Stomach smooth muscle (tissue), 2 donors: ENCODE data around the gene GRPR.

Experiments
- H3K27ac ChIP-seq: one replicate; pipeline ENCODE4 v1.7.0; 2013; ENCODE audit warnings: mild to moderate bottlenecking, low read length, inconsistent platforms
- H3K27me3 ChIP-seq, 2 donors: one replicate each; pipeline ENCODE4 v1.7.0; 2013; ENCODE audit warnings: low read length in 2 of 2; ENCODE audit not compliant: insufficient read depth in 2 of 2, control insufficient read depth in 1 of 2
- H3K36me3 ChIP-seq, 2 donors: one replicate each; pipeline ENCODE4 v1.7.0; 2013; ENCODE audit warnings: low read length in 2 of 2; ENCODE audit not compliant: control insufficient read depth in 2 of 2, insufficient read depth in 2 of 2
- H3K4me1 ChIP-seq: one replicate; pipeline ENCODE4 v1.7.0; 2013; ENCODE audit warnings: low read length; ENCODE audit not compliant: control insufficient read depth, insufficient read depth
- H3K4me3 ChIP-seq, 2 donors: one replicate each; pipeline ENCODE4 v1.7.0; 2013; ENCODE audit warnings: low read length in 2 of 2
- H3K9ac ChIP-seq, 2 donors: one replicate each; pipeline ENCODE4 v1.7.0; 2013; ENCODE audit warnings: low read length in 2 of 2, mild to moderate bottlenecking in 1 of 2
- H3K9me3 ChIP-seq, 2 donors: one replicate each; pipeline ENCODE4 v1.7.0; 2013; ENCODE audit warnings: low read length in 2 of 2; ENCODE audit not compliant: control insufficient read depth in 2 of 2
- donor health status: healthy.
- donor health status: Pancreatic carcinoma.

Gene GRPR

DNA sequence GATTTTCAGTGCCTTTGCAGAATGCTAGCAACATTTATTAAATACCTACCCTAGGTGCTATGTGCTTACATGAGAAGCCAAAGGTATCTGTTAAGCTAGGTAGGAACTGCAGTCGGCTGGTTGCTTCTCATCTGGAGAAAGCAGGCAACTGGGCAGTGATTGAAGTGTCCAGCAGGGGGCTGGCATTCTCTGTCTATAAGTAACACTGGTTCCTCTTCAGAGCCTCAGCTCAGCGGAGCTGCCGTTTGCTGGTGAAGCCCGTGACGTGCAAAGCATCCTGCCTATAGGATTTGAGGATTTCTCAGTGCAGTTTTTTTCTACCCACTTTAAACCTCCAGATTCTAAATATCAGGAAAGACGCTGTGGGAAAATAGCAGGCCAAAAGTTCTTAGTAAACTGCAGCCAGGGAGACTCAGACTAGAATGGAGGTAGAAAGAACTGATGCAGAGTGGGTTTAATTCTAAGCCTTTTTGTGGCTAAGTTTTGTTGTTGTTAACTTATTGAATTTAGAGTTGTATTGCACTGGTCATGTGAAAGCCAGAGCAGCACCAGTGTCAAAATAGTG, at the start of gene GRPR:
TSS of gene GRPR (plus strand) at position 344 of the 565 bp plus-strand sequence. CDS start 389 bp downstream, outside the sequence.
- Histone ChIP-seq H3K36me3 (no peaks in the 10 kb centered on the region), H3K9me3 (peaks cover 0 to 5% of the 10 kb centered on the region in 2 donors), H3K4me1 (no peaks in the 10 kb centered on the region), H3K4me3 (peak within 1 kb of the TSS; percentile 74 to 78), H3K9ac (peak within 1 kb of the TSS; percentile 60 to 61), H3K27me3 (peaks cover 0 to 8% of the 10 kb centered on the region in 2 donors), H3K27ac (no peak within 1 kb of the TSS)

DNA sequence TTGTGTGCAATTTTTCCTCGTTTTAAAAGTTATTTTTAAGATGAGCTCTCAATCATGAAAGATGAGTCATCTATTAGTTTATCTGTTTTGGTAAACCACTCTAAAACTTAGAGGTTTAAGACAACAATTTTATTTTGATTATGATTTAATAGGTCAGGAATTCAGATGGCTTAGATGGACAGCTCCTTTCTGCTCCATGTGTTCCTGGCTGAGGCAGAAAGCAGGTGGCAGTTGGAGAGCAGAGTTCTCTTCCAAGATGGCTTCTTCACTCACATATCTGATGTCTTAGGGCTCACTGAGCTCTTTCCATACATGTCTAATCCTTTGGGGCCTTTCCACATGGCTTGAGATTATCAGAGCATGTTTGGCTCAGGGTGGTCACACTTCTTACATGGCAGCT, 48.3 kb upstream of the GRPR start:
- no peak overlapping the region for H3K9ac ChIP-seq
- no peaks in the 10 kb centered on the region for H3K9me3 ChIP-seq
- no peak overlapping the region for H3K4me3 ChIP-seq
- no peaks in the 10 kb centered on the region for H3K36me3 ChIP-seq
- no peaks in the 10 kb centered on the region for H3K4me1 ChIP-seq
- H3K27ac ChIP-seq, result no peak overlapping the region
- H3K27me3 ChIP-seq, result peaks cover 0 to 2% of the 10 kb centered on the region in 2 donors

DNA sequence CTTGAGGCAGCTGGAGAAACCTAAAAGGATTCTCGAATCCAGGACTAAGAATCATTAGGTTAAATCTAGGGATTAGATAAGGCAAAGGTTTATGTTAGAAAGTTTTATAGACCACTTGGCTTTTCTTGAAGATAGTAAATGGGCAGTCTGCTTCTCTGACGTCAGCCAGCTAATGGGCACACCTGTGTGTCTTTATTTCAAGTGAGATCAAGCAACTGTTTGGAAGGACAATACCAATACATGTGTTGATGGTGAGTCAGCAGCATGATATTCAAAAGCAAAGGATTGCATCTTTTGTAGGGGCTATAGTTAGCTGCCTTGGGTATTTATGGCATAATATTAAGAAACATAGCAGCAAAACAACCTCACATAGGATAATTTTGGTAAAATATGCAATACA, 46.5 kb upstream of the GRPR start:
- Histone ChIP-seq H3K4me3 (no peak overlapping the region), H3K27ac (no peak overlapping the region), H3K36me3 (no peaks in the 10 kb centered on the region), H3K4me1 (no peaks in the 10 kb centered on the region), H3K27me3 (peaks cover 0 to 2% of the 10 kb centered on the region in 2 donors), H3K9me3 (no peaks in the 10 kb centered on the region), H3K9ac (no peak overlapping the region)

DNA sequence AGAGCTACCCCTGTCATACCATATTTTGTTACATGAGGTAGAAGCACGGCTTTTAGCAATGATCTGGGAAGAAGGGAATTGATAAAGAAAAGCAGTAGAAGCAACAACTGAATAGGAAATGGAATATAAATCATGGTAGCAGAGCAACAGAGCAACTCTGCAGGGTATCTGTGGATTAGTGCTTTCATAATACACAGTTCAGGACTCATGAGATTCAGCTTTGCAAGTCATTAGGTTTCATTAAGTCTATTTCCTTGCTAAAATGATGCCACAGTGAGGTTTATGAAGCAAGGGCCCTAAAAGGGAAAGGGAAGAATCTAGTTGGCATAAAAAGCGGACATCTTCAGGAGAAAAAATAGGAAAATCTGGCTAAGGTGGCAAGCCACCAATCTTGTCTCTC, 45.6 kb upstream of the GRPR start:
- Histone ChIP-seq H3K4me3 (no peak overlapping the region), H3K9me3 (no peaks in the 10 kb centered on the region), H3K27me3 (peaks cover 0 to 2% of the 10 kb centered on the region in 2 donors), H3K27ac (no peak overlapping the region), H3K9ac (no peak overlapping the region), H3K36me3 (no peaks in the 10 kb centered on the region), H3K4me1 (no peaks in the 10 kb centered on the region)

DNA sequence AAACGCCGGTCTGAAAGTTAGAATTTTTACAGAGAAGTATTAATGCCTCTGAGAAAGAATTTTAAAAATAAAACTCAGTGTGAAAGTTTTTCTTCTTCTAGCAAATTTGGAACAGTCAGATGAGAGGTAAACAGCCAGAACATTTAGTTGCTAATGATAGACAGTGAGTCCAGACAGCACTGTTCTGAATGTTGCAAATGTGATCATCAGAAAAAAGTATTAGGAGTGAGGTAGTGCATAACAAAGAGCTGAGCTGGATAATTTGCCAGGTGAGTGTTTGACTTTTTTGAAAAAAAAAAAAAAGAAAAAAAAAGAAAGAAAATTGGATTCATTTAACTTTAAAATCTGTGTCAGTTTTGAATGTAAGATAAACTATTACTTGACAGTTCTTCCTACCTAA, 42.0 kb upstream of the GRPR start:
- no peak overlapping the region for H3K27ac ChIP-seq
- no peaks in the 10 kb centered on the region for H3K4me1 ChIP-seq
- no peaks in the 10 kb centered on the region for H3K36me3 ChIP-seq
- no peak overlapping the region for H3K9ac ChIP-seq
- H3K4me3 ChIP-seq, result no peak overlapping the region
- peaks cover 0 to 2% of the 10 kb centered on the region in 2 donors for H3K27me3 ChIP-seq
- no peaks in the 10 kb centered on the region for H3K9me3 ChIP-seq

DNA sequence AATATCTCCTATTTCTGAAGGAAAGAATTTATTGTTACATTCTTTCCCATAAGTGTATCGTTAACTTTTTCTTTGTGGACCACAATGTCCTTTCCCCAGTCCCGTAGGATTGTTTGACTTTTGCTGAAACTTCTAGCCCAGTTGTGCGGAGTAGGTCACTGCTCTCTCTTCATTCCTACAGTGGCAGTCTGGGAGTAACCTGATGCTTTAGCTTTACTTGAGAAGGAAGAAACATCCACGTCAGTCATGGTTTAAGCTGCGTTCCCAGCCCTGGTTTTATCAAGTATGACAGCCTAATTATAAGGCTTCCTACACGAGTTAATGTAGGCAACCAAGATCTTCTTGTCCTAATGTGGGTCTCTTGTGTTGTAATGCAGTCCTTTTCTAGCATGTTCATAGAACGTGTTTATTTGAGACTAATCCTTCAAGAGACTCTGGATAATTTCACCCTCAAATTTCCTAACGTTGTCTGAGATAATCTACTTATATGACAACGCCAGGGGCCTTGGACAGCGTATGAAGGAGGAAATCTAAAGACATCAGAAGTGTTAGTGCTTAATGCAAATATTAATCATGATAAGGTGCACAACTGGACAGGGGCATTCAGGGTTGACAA, 40.8 kb upstream of the GRPR start:
- H3K36me3 ChIP-seq, result no peaks in the 10 kb centered on the region
- peaks cover 0 to 2% of the 10 kb centered on the region in 2 donors for H3K27me3 ChIP-seq
- H3K9me3 ChIP-seq, result no peaks in the 10 kb centered on the region
- peak overlapping the region; percentile 6 for H3K27ac ChIP-seq
- no peak overlapping the region for H3K4me3 ChIP-seq
- H3K4me1 ChIP-seq, result no peaks in the 10 kb centered on the region
- H3K9ac ChIP-seq, result no peak overlapping the region

DNA sequence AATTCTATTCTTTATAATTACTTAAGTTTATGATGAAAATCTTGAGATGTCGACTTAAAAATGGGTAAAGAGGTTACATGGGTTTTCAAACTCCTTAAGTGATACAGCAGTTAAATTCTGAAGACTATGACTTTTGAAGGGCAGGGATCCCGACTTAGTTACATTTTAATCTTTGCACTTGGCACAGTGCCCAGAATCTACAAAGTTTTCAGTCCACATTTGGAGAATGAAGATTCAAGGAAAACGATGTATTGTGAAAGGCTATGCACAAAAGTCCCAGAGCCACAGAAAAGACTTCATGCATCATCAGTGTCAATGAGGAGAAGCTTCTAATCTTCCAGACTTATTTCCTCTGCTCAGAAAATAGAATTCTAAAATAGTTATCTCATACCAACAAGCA, 36.3 kb upstream of the GRPR start:
- H3K27ac ChIP-seq, result no peak overlapping the region
- H3K9ac ChIP-seq, result no peak overlapping the region
- H3K36me3 ChIP-seq, result no peaks in the 10 kb centered on the region
- no peaks in the 10 kb centered on the region for H3K27me3 ChIP-seq
- H3K4me1 ChIP-seq, result no peaks in the 10 kb centered on the region
- H3K9me3 ChIP-seq, result no peaks in the 10 kb centered on the region
- H3K4me3 ChIP-seq, result no peak overlapping the region

DNA sequence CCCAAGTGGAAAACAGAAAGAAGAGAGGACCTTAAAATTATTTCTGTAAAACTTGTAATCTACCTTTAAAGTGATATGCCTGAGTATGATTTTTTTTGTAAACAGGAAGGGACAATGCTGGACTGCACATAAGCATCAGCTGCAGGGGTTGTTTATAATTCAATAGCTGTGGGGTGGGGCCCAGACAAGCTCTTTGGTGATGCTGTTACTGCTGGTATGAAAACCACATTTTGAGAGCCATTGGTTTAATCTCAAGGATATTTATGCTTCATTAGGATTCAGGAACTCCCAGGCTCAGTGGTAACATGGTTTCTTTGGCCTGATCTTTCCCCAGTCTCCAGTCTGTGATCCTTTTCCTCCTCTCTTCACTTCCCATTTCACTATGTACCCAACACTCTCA, 34.3 kb upstream of the GRPR start:
- Histone ChIP-seq H3K27ac (no peak overlapping the region), H3K27me3 (no peaks in the 10 kb centered on the region), H3K9ac (no peak overlapping the region), H3K4me3 (no peak overlapping the region), H3K36me3 (no peaks in the 10 kb centered on the region), H3K4me1 (no peaks in the 10 kb centered on the region), H3K9me3 (no peaks in the 10 kb centered on the region)

DNA sequence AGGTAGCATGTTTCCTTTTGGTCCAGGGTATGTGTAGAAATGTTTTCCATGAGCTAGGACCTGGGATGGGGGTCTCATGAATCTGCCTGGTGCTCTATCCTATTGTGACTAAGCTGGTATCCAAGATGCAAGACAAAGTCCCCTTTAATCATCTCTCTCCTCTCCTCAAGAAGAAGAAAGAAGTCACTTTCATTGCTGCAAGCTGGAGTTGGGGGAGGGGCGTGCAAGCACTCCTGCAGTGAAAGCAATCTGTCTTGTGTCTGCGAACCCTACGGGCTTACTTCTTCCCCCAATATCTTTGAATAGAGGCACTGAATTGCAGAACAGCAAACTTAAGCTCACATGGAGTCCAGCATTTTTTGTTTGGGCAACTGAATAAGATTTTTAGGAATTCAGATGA, 27.2 kb upstream of the GRPR start:
- Histone ChIP-seq H3K9me3 (no peaks in the 10 kb centered on the region), H3K4me1 (no peaks in the 10 kb centered on the region), H3K4me3 (no peak overlapping the region), H3K9ac (no peak overlapping the region), H3K27me3 (no peaks in the 10 kb centered on the region), H3K36me3 (no peaks in the 10 kb centered on the region), H3K27ac (no peak overlapping the region)

DNA sequence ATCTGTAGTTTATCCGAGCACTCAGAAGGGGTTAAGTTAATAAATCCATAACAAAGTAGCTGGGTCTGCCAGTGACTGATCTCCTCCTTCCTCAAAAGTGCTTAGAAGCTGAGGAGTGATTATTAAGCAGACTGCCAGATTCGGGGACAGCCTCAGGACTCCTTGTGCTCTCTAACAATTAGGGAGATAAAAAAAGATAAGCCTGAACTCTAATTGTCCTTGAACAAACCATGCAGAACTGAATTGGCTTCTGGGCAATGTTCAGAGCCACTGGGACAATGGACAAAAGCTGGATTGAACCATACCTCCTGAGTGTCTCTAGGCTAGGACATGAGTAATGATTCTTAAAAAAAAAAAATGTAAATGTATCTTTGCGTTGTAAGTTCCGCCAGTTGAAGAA, 22.7 kb upstream of the GRPR start:
- Histone ChIP-seq H3K36me3 (no peaks in the 10 kb centered on the region), H3K9me3 (peaks cover 0 to 6% of the 10 kb centered on the region in 2 donors), H3K27me3 (peaks cover 0 to 3% of the 10 kb centered on the region in 2 donors), H3K27ac (no peak overlapping the region), H3K4me1 (no peaks in the 10 kb centered on the region), H3K4me3 (no peak overlapping the region), H3K9ac (no peak overlapping the region)

DNA sequence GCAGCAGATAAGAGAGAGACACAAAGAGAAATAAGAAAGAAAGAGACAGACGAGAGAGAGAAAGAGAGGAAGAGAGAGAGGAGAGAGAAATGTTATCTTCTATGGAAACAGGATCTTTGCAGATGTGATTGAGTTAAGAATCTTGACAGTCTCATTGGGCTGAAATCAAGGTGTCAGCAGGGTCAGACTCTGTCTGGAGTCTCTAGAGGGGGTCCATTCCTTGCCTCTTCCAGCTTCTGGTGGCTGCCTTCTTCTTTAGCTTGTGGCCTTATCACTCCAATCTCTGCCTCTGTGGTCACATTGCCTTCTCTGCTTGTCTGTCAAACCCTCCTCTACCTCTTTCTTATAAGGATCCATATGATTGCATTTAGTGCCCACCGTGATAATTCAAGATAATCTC, 21.8 kb upstream of the GRPR start:
- H3K27me3 ChIP-seq, result peaks cover 0 to 3% of the 10 kb centered on the region in 2 donors
- no peaks in the 10 kb centered on the region for H3K4me1 ChIP-seq
- no peak overlapping the region for H3K9ac ChIP-seq
- no peak overlapping the region for H3K4me3 ChIP-seq
- H3K36me3 ChIP-seq, result no peaks in the 10 kb centered on the region
- H3K27ac ChIP-seq, result no peak overlapping the region
- peaks cover 0 to 6% of the 10 kb centered on the region in 2 donors for H3K9me3 ChIP-seq
